Esophagus muscularis mucosa (tissue), 4 donors: ENCODE measurements around the gene CHAF1A. TPM values are rescaled to one million over a fixed set of nuclear protein-coding genes. Genes with fewer than 3 reads are reported as not detected.

Source experiments
- DNase-seq: peaks from one replicate; pipeline ENCODE4 v3.0.0-alpha.2; 2017; ENCODE audit errors: extremely low spot score
- H3K27ac ChIP-seq, 4 donors: fragments of 200-600 bp; sonication (generic); replicated peaks in 1 of 4; 1 replicate in 3 of 4; 2 replicates in 1 of 4; pipeline ENCODE4 v1.5.1; 2016 to 2019; ENCODE audit warnings: mild to moderate bottlenecking in 1 of 4
- H3K27me3 ChIP-seq, 4 donors: fragments of 200-600 bp; sonication (generic); one replicate each; pipeline versions ENCODE4 v1.5.1 to v1.6.0; 2016 to 2019
- H3K36me3 ChIP-seq, 4 donors: fragments of 200-600 bp; sonication (generic); one replicate each; pipeline ENCODE4 v1.5.1; 2016 to 2019
- H3K4me1 ChIP-seq, 4 donors: fragments of 200-600 bp; sonication (generic); one replicate each; pipeline ENCODE4 v1.5.1; 2016 to 2019
- H3K4me3 ChIP-seq, 4 donors: fragments of 200-600 bp; sonication (generic); 1 replicate in 2 of 4; 2 replicates in 2 of 4; pipeline ENCODE4 v1.5.1; 2016 to 2019; ENCODE audit warnings: mild to moderate bottlenecking in 4 of 4, moderate library complexity in 1 of 4
- H3K9me3 ChIP-seq, 4 donors: fragments of 200-600 bp; sonication (generic); 1 replicate in 3 of 4; 2 replicates in 1 of 4; pipeline ENCODE4 v1.5.1; 2016 to 2019
- CTCF ChIP-seq, 3 experiments: fragments of 200-600 bp in 2 of 3; fragments of 450-650 bp in 1 of 3; sonication (generic) in 2 of 3; IDR thresholded peaks; one replicate each; pipeline ENCODE4 v1.5.1; 2017 to 2019; ENCODE audit warnings: antibody characterized with exemption in 3 of 3, mild to moderate bottlenecking in 2 of 3, moderate library complexity in 1 of 3
- EP300 ChIP-seq: sonication (generic); formaldehyde crosslinking; IDR thresholded peaks from one replicate; pipeline ENCODE4 v1.6.1; 2017; ENCODE audit warnings: antibody characterized with exemption
- POLR2A ChIP-seq: fragments of 450-650 bp; IDR thresholded peaks from one replicate; pipeline ENCODE4 v1.6.1; 2017; ENCODE audit warnings: antibody characterized with exemption, moderate library complexity, mild to moderate bottlenecking, low read depth
- POLR2AphosphoS5 ChIP-seq, 2 donors: sonication (generic); formaldehyde crosslinking; IDR thresholded peaks; one replicate each; pipeline ENCODE4 v1.6.1; 2017; ENCODE audit warnings: antibody characterized with exemption in 2 of 2
- WGBS: methylation state at CpG from one replicate; pipeline ENCODE4 v1.1.5; 2018; 5-methylcytosine and 5-hydroxymethylcytosine counted together
- intact Hi-C: fragments of 100-400 bp; cut with DNase I; formaldehyde crosslinking; loops from one replicate; pipeline ENCODE4 v1.15.1; 2023
- total RNA-seq, 4 donors: library from RNA; depleted of rRNA; stranded (reverse); fragments of >200 nt; gene quantifications; one replicate each; pipeline versions ENCODE4 v1.1.0 to v1.2.1, GENCODE V29; 2016

CHAF1A gene
- total RNA-seq, 4 donors from 2014 or later, result 4.6 to 14.6 (median 7.6) TPM

GRCh38 chr19:4366666-4367335 lies 35.6 kb upstream of the CHAF1A start:
- no peak overlapping the region for H3K4me3 ChIP-seq
- TF ChIP-seq EP300 (no peak), POLR2AphosphoS5 (IDR thresholded peaks at IDR 0.05) (no peak), CTCF (IDR thresholded peaks at IDR 0.05) (no peak), POLR2A (no peak)
- 90% methylated on average over 13 of the region's 16 CpGs for WGBS
- DNase-seq, result no peak
- peaks cover 27 to 59% (median 53%) of the 10 kb centered on the region in 4 donors for H3K36me3 ChIP-seq
- H3K9me3 ChIP-seq, result no peaks in the 10 kb centered on the region
- peaks cover 43 to 51% (median 46%) of the 10 kb centered on the region in 4 donors for H3K4me1 ChIP-seq
- H3K27me3 ChIP-seq, result no peaks in the 10 kb centered on the region
- H3K27ac ChIP-seq, result peak overlapping the region in 1 of 4 donors; percentile 18
- intact Hi-C loops, result no loop called here

- H3K27me3 ChIP-seq, result no peaks in the 10 kb centered on the region
- WGBS, result 79% methylated on average over 9 of the region's 10 CpGs
- intact Hi-C loops, result no loop called here
- DNase-seq, result no peak
- H3K9me3 ChIP-seq, result no peaks in the 10 kb centered on the region
- peak overlapping the region in 2 of 4 donors; percentile 18 to 54 for H3K27ac ChIP-seq
- peaks cover 26 to 54% (median 48%) of the 10 kb centered on the region in 4 donors for H3K36me3 ChIP-seq
- peaks cover 48 to 56% (median 51%) of the 10 kb centered on the region in 4 donors for H3K4me1 ChIP-seq
- H3K4me3 ChIP-seq, result no peak overlapping the region
- TF ChIP-seq POLR2A (no peak), CTCF (IDR thresholded peaks at IDR 0.05) (no peak)
Measured at GRCh38 chr19:4367336-4367723, 35.1 kb upstream of the CHAF1A start.

DNA sequence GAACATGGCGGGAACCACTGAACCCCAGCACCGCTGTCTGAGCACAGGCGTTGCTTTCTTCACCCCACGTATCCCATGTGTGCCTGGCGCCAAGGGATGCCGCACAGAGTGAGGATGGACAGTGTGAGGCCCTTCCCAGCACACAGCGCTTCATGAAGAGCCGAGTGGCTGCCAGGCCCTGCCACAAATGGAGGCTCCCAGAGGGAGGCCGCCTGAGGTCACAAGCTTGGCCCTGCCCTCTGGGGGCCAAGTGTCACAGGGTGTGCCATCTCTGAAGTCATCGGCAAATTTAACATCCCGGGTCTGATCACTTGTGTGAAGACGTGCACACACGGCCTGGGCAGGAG lies 34.7 kb upstream of the CHAF1A start:
- Histone ChIP-seq H3K4me3 (no peak overlapping the region), H3K36me3 (peaks cover 26 to 50% (median 44%) of the 10 kb centered on the region in 4 donors), H3K27ac (peak overlapping the region; percentile 54 to 88 (median 76)), H3K27me3 (no peaks in the 10 kb centered on the region), H3K4me1 (peaks cover 52 to 60% (median 56%) of the 10 kb centered on the region in 4 donors), H3K9me3 (no peaks in the 10 kb centered on the region)
- WGBS, result 87% methylated on average over 9 of the region's 13 CpGs
- intact Hi-C loops, result no loop called here
- TF ChIP-seq POLR2AphosphoS5 (IDR thresholded peaks at IDR 0.05), result no peak
- no peak for TF ChIP-seq POLR2A
- no peak for TF ChIP-seq EP300
- no peak for TF ChIP-seq CTCF (IDR thresholded peaks at IDR 0.05)
- no peak for DNase-seq

GRCh38 chr19:4368128-4368820 lies 34.2 kb upstream of the CHAF1A start:
- 44% methylated on average over 17 of the region's 19 CpGs for WGBS
- Histone ChIP-seq H3K36me3 (peaks cover 24 to 45% (median 39%) of the 10 kb centered on the region in 4 donors), H3K9me3 (no peaks in the 10 kb centered on the region), H3K4me1 (peaks cover 58 to 65% (median 61%) of the 10 kb centered on the region in 4 donors), H3K4me3 (no peak overlapping the region), H3K27ac (peak overlapping the region; percentile 54 to 88 (median 76)), H3K27me3 (no peaks in the 10 kb centered on the region)
- intact Hi-C loops, result no loop called here
- TF ChIP-seq POLR2AphosphoS5 (IDR thresholded peaks at IDR 0.05) (no peak), CTCF (IDR thresholded peaks at IDR 0.05) (no peak), POLR2A (no peak), EP300 (no peak)
- DNase-seq, result no peak
